DND-41 (cell line): ENCODE measurements around the gene DAGLA.
A peak's percentile ranks its signal among the peaks of the same experiment; 100 is the strongest.

Experiments used
- ATAC-seq: fragments of 200-7000 bp; cut with Tn5 transposase; 3 replicates; pipeline ENCODE4 v1.9.1; 2021; ENCODE audit warnings: low read depth; ENCODE audit not compliant: insufficient read depth
- DNase-seq: peaks from one replicate; pipeline ENCODE4 v3.0.0-alpha.2; 2020
- H2AFZ ChIP-seq: 2 replicates; pipeline ENCODE4 v1.6.0; 2012; ENCODE audit warnings: low read depth, low read length
- H3K27ac ChIP-seq: 2 replicates; pipeline ENCODE4 v1.5.1; 2012; ENCODE audit warnings: low read length, inconsistent platforms
- H3K27me3 ChIP-seq: fragments of 200-600 bp; sonication (generic); 2 replicates; pipeline ENCODE4 v1.6.0; 2012; ENCODE audit warnings: low read length, mild to moderate bottlenecking, inconsistent platforms; ENCODE audit not compliant: insufficient read depth, poor library complexity
- H3K36me3 ChIP-seq: 2 replicates; pipeline ENCODE4 v1.5.1; 2012; ENCODE audit warnings: low read length, inconsistent platforms; ENCODE audit not compliant: insufficient read depth
- H3K4me1 ChIP-seq: 2 replicates; pipeline ENCODE4 v1.5.1; 2012; ENCODE audit warnings: mild to moderate bottlenecking, low read length; ENCODE audit not compliant: insufficient read depth
- H3K4me2 ChIP-seq: 2 replicates; pipeline ENCODE4 v1.6.0; 2012; ENCODE audit warnings: mild to moderate bottlenecking, moderate library complexity, low read length, inconsistent platforms; ENCODE audit not compliant: insufficient read depth
- H3K4me3 ChIP-seq, 2 experiments: fragments of 200-600 bp in 1 of 2; shearing (Covaris generic) in 1 of 2; 2 replicates each; pipeline ENCODE4 v1.5.1; 2012 to 2016; ENCODE audit warnings: inconsistent platforms in 2 of 2, low read length in 2 of 2, mild to moderate bottlenecking in 2 of 2, low read depth in 1 of 2, moderate library complexity in 1 of 2
- H3K79me2 ChIP-seq: 2 replicates; pipeline ENCODE4 v1.6.0; 2012; ENCODE audit warnings: low read length, inconsistent platforms; ENCODE audit not compliant: insufficient read depth
- H3K9ac ChIP-seq: 2 replicates; pipeline ENCODE4 v1.6.0; 2012; ENCODE audit warnings: low read depth, mild to moderate bottlenecking, inconsistent platforms, low read length, moderate library complexity
- H3K9me3 ChIP-seq: 2 replicates; pipeline ENCODE4 v1.5.1; 2012; ENCODE audit warnings: low read length, moderate library complexity, mild to moderate bottlenecking, inconsistent platforms; ENCODE audit not compliant: insufficient read depth, severe bottlenecking
- H4K20me1 ChIP-seq: 2 replicates; pipeline ENCODE4 v1.6.0; 2012; ENCODE audit warnings: low read length; ENCODE audit not compliant: insufficient read depth
- CTCF ChIP-seq: IDR thresholded peaks from 2 replicates; pipeline ENCODE4 v1.5.1; 2012; ENCODE audit warnings: borderline replicate concordance, low read length, moderate library complexity, mild to moderate bottlenecking; ENCODE audit not compliant: poor library complexity, severe bottlenecking; ENCODE audit errors: extremely low read depth
- EZH2 ChIP-seq: IDR thresholded peaks from 3 replicates; pipeline ENCODE4 v1.6.1; 2012; ENCODE audit warnings: borderline replicate concordance, low read depth, mild to moderate bottlenecking, moderate library complexity, low read length, inconsistent platforms; ENCODE audit not compliant: severe bottlenecking

Gene DAGLA

GRCh38 chr11:61697764-61698163, 17.6 kb downstream of the DAGLA start:
- H3K4me2 ChIP-seq = no peak overlapping the region; the same call in 1 of the 2 replicates
- ATAC-seq = no peak
- H3K9me3 ChIP-seq = no peaks in the 10 kb centered on the region
- H2AFZ ChIP-seq = 0 out of 2 replicates have a peak overlapping the region, but pooled peaks have one; percentile 61
- no peaks in the 10 kb centered on the region for H4K20me1 ChIP-seq
- H3K9ac ChIP-seq = no peak overlapping the region; the same call in 1 of the 2 replicates
- no peaks in the 10 kb centered on the region for H3K79me2 ChIP-seq
- peaks cover 16% of the 10 kb centered on the region for H3K4me1 ChIP-seq
- TF ChIP-seq CTCF (no peak), EZH2 (no peak)
- H3K4me3 ChIP-seq = no peak overlapping the region
- no peak for DNase-seq
- no peaks in the 10 kb centered on the region for H3K36me3 ChIP-seq
- no peaks in the 10 kb centered on the region for H3K27me3 ChIP-seq
- H3K27ac ChIP-seq = peak overlapping the region; percentile 66; the same call in 1 of the 2 replicates

- no peaks in the 10 kb centered on the region for H3K9me3 ChIP-seq
- H4K20me1 ChIP-seq = no peaks in the 10 kb centered on the region
- no peak overlapping the region for H3K4me3 ChIP-seq
- H3K27me3 ChIP-seq = no peaks in the 10 kb centered on the region
- no peaks in the 10 kb centered on the region for H3K79me2 ChIP-seq
- peak overlapping the region; percentile 66 for H3K27ac ChIP-seq
- peak; percentile 49 for DNase-seq
- no peak overlapping the region; the same call in 1 of the 2 replicates for H3K4me2 ChIP-seq
- H3K36me3 ChIP-seq = no peaks in the 10 kb centered on the region
- H2AFZ ChIP-seq = peak overlapping the region; percentile 61; the same call in 1 of the 2 replicates
- H3K4me1 ChIP-seq = peaks cover 16% of the 10 kb centered on the region
- TF ChIP-seq CTCF (peak; percentile 27), EZH2 (no peak)
- peak overlapping the region; percentile 12; the same call in 1 of the 2 replicates for H3K9ac ChIP-seq
- peak; percentile 69 for ATAC-seq
These were observed 18.2 kb downstream of the DAGLA start for GRCh38 chr11:61698173-61698948.

- peaks cover 16% of the 10 kb centered on the region for H3K4me1 ChIP-seq
- DNase-seq (no peak), ATAC-seq (no peak)
- no peak overlapping the region for H3K4me2 ChIP-seq
- no peak overlapping the region for H3K9ac ChIP-seq
- no peaks in the 10 kb centered on the region for H3K9me3 ChIP-seq
- no peaks in the 10 kb centered on the region for H4K20me1 ChIP-seq
- H3K36me3 ChIP-seq = no peaks in the 10 kb centered on the region
- H3K27me3 ChIP-seq = no peaks in the 10 kb centered on the region
- H3K27ac ChIP-seq = no peak overlapping the region
- H3K79me2 ChIP-seq = no peaks in the 10 kb centered on the region
- H3K4me3 ChIP-seq = no peak overlapping the region
- H2AFZ ChIP-seq = no peak overlapping the region
- TF ChIP-seq CTCF (no peak), EZH2 (no peak)
These were observed 19.6 kb downstream of the DAGLA start for GRCh38 chr11:61699737-61700160.

GRCh38 chr11:61700212-61700611, 20.0 kb downstream of the DAGLA start:
- Histone ChIP-seq H3K4me2 (no peak overlapping the region), H3K4me3 (no peak overlapping the region), H3K9ac (no peak overlapping the region), H3K79me2 (no peaks in the 10 kb centered on the region), H3K27me3 (no peaks in the 10 kb centered on the region), H4K20me1 (no peaks in the 10 kb centered on the region), H3K4me1 (peaks cover 16% of the 10 kb centered on the region), H3K36me3 (no peaks in the 10 kb centered on the region), H3K9me3 (no peaks in the 10 kb centered on the region), H3K27ac (no peak overlapping the region), H2AFZ (no peak overlapping the region)
- no peak for ATAC-seq
- DNase-seq = no peak
- TF ChIP-seq CTCF (no peak), EZH2 (no peak)
